Peyer's patch (tissue), 4 donors: Measurements from ENCODE around the gene DOLPP1.

ENCODE experiments used
- CTCF ChIP-seq, 6 experiments: fragments of 450-650 bp in 4 of 6; fragments of 200-600 bp in 2 of 6; sonication (generic) in 1 of 6; IDR thresholded peaks; one replicate each; pipeline ENCODE4 v1.5.1; 2017 to 2019; ENCODE audit warnings: antibody characterized with exemption in 6 of 6, mild to moderate bottlenecking in 3 of 6, moderate library complexity in 1 of 6
- POLR2A ChIP-seq, 2 donors: fragments of 450-650 bp; IDR thresholded peaks; one replicate each; pipeline ENCODE4 v1.5.1; 2017; ENCODE audit warnings: antibody characterized with exemption in 2 of 2, mild to moderate bottlenecking in 2 of 2, moderate library complexity in 2 of 2

DNA sequence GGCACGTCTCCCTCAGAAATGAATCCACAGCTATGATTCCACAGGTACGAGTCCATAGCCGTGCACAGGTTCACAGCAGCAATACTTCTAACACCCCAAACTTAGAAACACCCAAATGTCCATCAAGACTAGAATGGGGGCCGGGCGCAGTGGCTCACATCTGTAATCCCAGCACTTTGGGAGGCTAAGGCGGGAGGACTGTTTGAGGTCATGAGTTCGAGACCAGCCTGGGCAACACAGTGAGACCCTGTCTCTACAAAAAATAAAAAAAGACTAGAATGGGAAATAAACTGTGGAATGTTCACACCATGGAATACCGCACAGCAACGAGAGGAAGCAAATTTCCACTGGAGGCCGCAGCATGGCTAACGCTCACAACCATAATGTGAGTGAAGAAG, 4.3 kb upstream of the DOLPP1 start:
- TF ChIP-seq CTCF (IDR thresholded peaks at IDR 0.05) (no peak), POLR2A (IDR thresholded peaks at IDR 0.05) (no peak)
